Measurements from ENCODE around the gene SSNA1.

GRCh38 chr9:137223078-137223970 lies 34.8 kb downstream of the SSNA1 start:
- TF ChIP-seq CTCF (IDR thresholded peaks at IDR 0.05): no peak
- TF ChIP-seq POLR2AphosphoS5 (IDR thresholded peaks at IDR 0.05): peak; percentile 50 to 78 (median 71)
